HCT116 (cell line): ENCODE results near the gene TMUB1.

ENCODE experiments used
- CEBPB ChIP-seq: IDR thresholded peaks from 2 replicates; pipeline ENCODE4 v1.6.1; 2012; ENCODE audit warnings: low read depth
- CTCF ChIP-seq, 3 experiments: fragments of 200-600 bp in 1 of 3; sonication (generic) in 1 of 3; IDR thresholded peaks in 2 of 3; conservative IDR thresholded peaks in 1 of 3; 2 replicates each; pipeline ENCODE4 v1.5.1; 2012 to 2017; ENCODE audit warnings: low read depth in 2 of 3, low read length in 2 of 3, antibody characterized with exemption in 1 of 3, borderline replicate concordance in 1 of 3, control low read depth in 1 of 3, mild to moderate bottlenecking in 1 of 3, mixed read lengths in 1 of 3, mixed run types in 1 of 3, moderate library complexity in 1 of 3; ENCODE audit not compliant: insufficient read depth in 1 of 3
- EGR1 ChIP-seq: IDR thresholded peaks from 2 replicates; pipeline ENCODE4 v1.6.1; 2012; ENCODE audit warnings: low read depth
- ELF1 ChIP-seq: IDR thresholded peaks from 2 replicates; pipeline ENCODE4 v1.6.1; 2012; ENCODE audit warnings: low read depth, borderline replicate concordance
- EZH2 ChIP-seq: fragments of 200-600 bp; sonication (generic); IDR thresholded peaks from 2 replicates; pipeline ENCODE4 v1.6.1; 2017; ENCODE audit warnings: antibody characterized with exemption, mixed run types
- EZH2phosphoT487 ChIP-seq: fragments of 200-600 bp; IDR thresholded peaks from 2 replicates; pipeline ENCODE4 v1.6.1; 2018; ENCODE audit warnings: antibody characterized with exemption, borderline replicate concordance
- MAX ChIP-seq: IDR thresholded peaks from 2 replicates; pipeline ENCODE4 v1.6.1; 2012
- POLR2A ChIP-seq: IDR thresholded peaks from 2 replicates; pipeline ENCODE4 v1.7.0; 2011; ENCODE audit warnings: borderline replicate concordance; ENCODE audit not compliant: insufficient read depth, insufficient read length; ENCODE audit errors: extremely low read depth
- POLR2AphosphoS5 ChIP-seq: IDR thresholded peaks from 2 replicates; pipeline ENCODE4 v1.6.1; 2011; ENCODE audit warnings: mild to moderate bottlenecking, low read depth, low read length, moderate library complexity
- RAD21 ChIP-seq: IDR thresholded peaks from 2 replicates; pipeline ENCODE4 v1.6.1; 2012; ENCODE audit warnings: low read depth, mild to moderate bottlenecking
- SRF ChIP-seq: IDR thresholded peaks from 2 replicates; pipeline ENCODE4 v1.6.1; 2012; ENCODE audit warnings: low read depth
- YY1 ChIP-seq: IDR thresholded peaks from 2 replicates; pipeline ENCODE4 v1.6.1; 2011; ENCODE audit warnings: low read length, low read depth, moderate library complexity, mild to moderate bottlenecking; ENCODE audit not compliant: insufficient replicate concordance; ENCODE audit errors: extremely low read depth
- ZFX ChIP-seq: fragments of 450-650 bp; IDR thresholded peaks from 2 replicates; pipeline ENCODE4 v1.6.1; 2017
- TF ChIP-seq, protein P1 (sequence below): IDR thresholded peaks from 2 replicates; pipeline ENCODE4 v1.6.1; 2012; ENCODE audit warnings: low read depth

DNA sequence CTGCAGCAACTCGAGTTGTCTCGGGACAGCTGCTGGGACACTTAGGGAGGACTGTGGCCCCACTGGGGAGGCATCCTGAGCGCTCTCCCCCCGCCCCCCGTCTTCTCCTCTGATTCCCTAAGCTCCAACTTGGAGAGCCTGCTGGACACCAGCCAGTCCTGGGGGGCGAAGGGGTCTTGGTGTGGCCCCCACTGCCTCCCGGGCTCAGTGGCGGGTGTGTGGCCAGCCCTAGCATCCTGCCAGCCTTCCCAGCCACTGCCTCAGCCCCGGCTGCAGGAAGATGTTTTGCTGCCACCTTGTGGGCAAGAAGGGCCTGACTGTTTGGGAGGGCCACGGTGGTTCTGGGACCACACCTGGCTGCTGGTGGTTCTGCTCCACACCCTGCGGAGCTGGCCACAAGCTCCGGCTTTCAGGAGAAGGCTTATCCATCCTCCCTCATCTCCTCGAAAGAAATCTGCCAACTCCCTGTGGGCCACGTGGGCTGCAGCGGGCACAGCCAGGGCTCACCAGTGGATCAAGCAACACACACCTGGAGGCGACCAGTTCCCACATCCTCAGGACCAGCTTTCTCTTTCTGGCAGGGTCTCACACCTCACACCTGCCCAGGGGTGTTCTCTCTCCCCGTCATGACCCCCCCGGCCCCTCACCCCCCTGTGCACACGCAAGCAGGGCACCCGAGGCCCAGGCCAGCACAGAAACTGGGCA, 27.8 kb upstream of the TMUB1 start:
- TF ChIP-seq, protein P1, sequence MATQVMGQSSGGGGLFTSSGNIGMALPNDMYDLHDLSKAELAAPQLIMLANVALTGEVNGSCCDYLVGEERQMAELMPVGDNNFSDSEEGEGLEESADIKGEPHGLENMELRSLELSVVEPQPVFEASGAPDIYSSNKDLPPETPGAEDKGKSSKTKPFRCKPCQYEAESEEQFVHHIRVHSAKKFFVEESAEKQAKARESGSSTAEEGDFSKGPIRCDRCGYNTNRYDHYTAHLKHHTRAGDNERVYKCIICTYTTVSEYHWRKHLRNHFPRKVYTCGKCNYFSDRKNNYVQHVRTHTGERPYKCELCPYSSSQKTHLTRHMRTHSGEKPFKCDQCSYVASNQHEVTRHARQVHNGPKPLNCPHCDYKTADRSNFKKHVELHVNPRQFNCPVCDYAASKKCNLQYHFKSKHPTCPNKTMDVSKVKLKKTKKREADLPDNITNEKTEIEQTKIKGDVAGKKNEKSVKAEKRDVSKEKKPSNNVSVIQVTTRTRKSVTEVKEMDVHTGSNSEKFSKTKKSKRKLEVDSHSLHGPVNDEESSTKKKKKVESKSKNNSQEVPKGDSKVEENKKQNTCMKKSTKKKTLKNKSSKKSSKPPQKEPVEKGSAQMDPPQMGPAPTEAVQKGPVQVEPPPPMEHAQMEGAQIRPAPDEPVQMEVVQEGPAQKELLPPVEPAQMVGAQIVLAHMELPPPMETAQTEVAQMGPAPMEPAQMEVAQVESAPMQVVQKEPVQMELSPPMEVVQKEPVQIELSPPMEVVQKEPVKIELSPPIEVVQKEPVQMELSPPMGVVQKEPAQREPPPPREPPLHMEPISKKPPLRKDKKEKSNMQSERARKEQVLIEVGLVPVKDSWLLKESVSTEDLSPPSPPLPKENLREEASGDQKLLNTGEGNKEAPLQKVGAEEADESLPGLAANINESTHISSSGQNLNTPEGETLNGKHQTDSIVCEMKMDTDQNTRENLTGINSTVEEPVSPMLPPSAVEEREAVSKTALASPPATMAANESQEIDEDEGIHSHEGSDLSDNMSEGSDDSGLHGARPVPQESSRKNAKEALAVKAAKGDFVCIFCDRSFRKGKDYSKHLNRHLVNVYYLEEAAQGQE, result no peak
- TF ChIP-seq CTCF (IDR thresholded peaks at IDR 0.05 in 2 of 3, conservative IDR thresholded peaks at IDR 0.05 in 1 of 3; ENCODE audit: borderline replicate concordance in 1 of 3, insufficient read depth in 1 of 3, low read depth in 2 of 3, low read length in 2 of 3) (peak in 2 of 3 experiments; percentile 86 to 88; a peak in 4 of 6 replicates), POLR2A (no peak), MAX (no peak), CEBPB (no peak), SRF (no peak), EZH2 (no peak), EZH2phosphoT487 (no peak), ELF1 (no peak), EGR1 (no peak), ZFX (no peak), YY1 (peak; percentile 33), POLR2AphosphoS5 (no peak), RAD21 (no peak)
